ENCODE data around the gene KNOP1. TPM values are rescaled to one million over a fixed set of nuclear protein-coding genes. Genes with fewer than 3 reads are reported as not detected.

Gene KNOP1
- total and polyA plus RNA-seq, 2 of the 13 experiments (the other 11 are each of a cell fraction or from before 2014, with no cell fraction given), result 21.2 to 57.5 TPM

- H3K79me2 ChIP-seq (ENCODE audit: insufficient read depth, low read length), result no peaks in the 10 kb centered on the region
- intact Hi-C loops (cut with micrococcal nuclease; ENCODE audit: unreplicated experiment), result no loop called here
- H3K4me3 ChIP-seq (replicated peaks in 1 of 3; ENCODE audit: insufficient read depth in 1 of 3, low read depth in 2 of 3, low read length in 3 of 3), result no peak overlapping the region
- H3K4me1 ChIP-seq (ENCODE audit: insufficient read depth, low read length), result no peaks in the 10 kb centered on the region
- TF ChIP-seq HNRNPL (IDR thresholded peaks at IDR 0.05; ENCODE audit: low read depth, low read length) (0 out of 2 replicates have a peak, but pooled peaks have one; percentile 52), CTCF (CRISPR knock-in tag; IDR thresholded peaks at IDR 0.05) (peak; percentile 60), ZNF687 (CRISPR knock-in tag; IDR thresholded peaks at IDR 0.05) (0 out of 2 replicates have a peak, but pooled peaks have one; percentile 12), ZNF275 (CRISPR knock-in tag; IDR thresholded peaks at IDR 0.05; ENCODE audit: borderline replicate concordance) (no peak), ZNF609 (CRISPR knock-in tag; IDR thresholded peaks at IDR 0.05; ENCODE audit: borderline replicate concordance) (no peak), STAG1 (CRISPR knock-in tag; IDR thresholded peaks at IDR 0.05) (peak; percentile 59), SIN3B (IDR thresholded peaks at IDR 0.05; ENCODE audit: low read length) (no peak), MEIS1 (CRISPR knock-in tag; IDR thresholded peaks at IDR 0.05; ENCODE audit: borderline replicate concordance) (no peak), ZKSCAN1 (IDR thresholded peaks at IDR 0.05; ENCODE audit: low read length) (peak; percentile 55; the same call in 1 of the 2 replicates), EED (CRISPR knock-in tag; IDR thresholded peaks at IDR 0.05) (no peak), SP140L (CRISPR knock-in tag; IDR thresholded peaks at IDR 0.05; ENCODE audit: borderline replicate concordance) (no peak)
- 39% methylated on average over 6 of the region's 6 CpGs for WGBS (ENCODE audit: low lambda C conversion rate)
- no peak overlapping the region for H3K27ac ChIP-seq (ENCODE audit: extremely low read length, insufficient read depth, low read length)
- FAIRE-seq (no peak), DNase-seq (ENCODE audit: low spot score) (no peak), ATAC-seq (peak; percentile 48; the same call in 1 of the 3 replicates)
- H4K20me1 ChIP-seq (ENCODE audit: insufficient read depth, low read length), result no peaks in the 10 kb centered on the region
- no peaks in the 10 kb centered on the region for H3K27me3 ChIP-seq (ENCODE audit: control insufficient read depth in 1 of 2, insufficient read depth in 2 of 2, low read length in 2 of 2)
- H3K36me3 ChIP-seq (replicated peaks in 1 of 2; ENCODE audit: control insufficient read depth in 1 of 2, insufficient read depth in 2 of 2, low read length in 2 of 2), result no peaks in the 10 kb centered on the region
- no peak overlapping the region for H3K9ac ChIP-seq (ENCODE audit: insufficient read depth, low read depth, low read length)
- no peak overlapping the region for H3K4me2 ChIP-seq (ENCODE audit: low read depth, low read length)
- ChIA-PET POLR2A (no interaction called here), CTCF (ENCODE audit: low intra/inter-chr PET ratio, low total read pairs) (no interaction called here)
- no TSS peak for BruUV-seq (replicated peaks)
- no peak overlapping the region for H2AFZ ChIP-seq (ENCODE audit: low read length)
- H3K9me3 ChIP-seq (ENCODE audit: low read length), result no peaks in the 10 kb centered on the region
- in situ Hi-C loops (cut with HindIII; ENCODE audit: extremely low pct_ligation_motif_present, low pct_unique_long_range_greater_than_20kb), result no loop called here
Observed at GRCh38 chr16:19680881-19681340, 37.1 kb downstream of the KNOP1 start.

All from HepG2 (cell line).